HEK293T (cell line): ENCODE data around the gene CUEDC1.

Experiments used
- CTCF ChIA-PET: fragments of 350-600 bp; formaldehyde crosslinking; extraction: SDS; loops from one replicate; lab custom pipeline; 2021; ENCODE audit warnings: antibody characterized with exemption, inconsistent platforms; lab: Yijun Ruan, JAX
- POLR2A ChIA-PET: fragments of 350-600 bp; formaldehyde crosslinking; extraction: SDS; loops from one replicate; lab custom pipeline; 2020; ENCODE audit warnings: antibody characterized with exemption, inconsistent platforms; lab: Yijun Ruan, JAX
- DNase-seq: peaks from one replicate; pipeline ENCODE4 v3.0.0; 2012; ENCODE audit warnings: mixed read lengths; ENCODE audit errors: extremely low spot score
- ARNT ChIP-seq: fragments of 450-650 bp; IDR thresholded peaks from 2 replicates; pipeline ENCODE4 v1.6.1; 2017; ENCODE audit warnings: mild to moderate bottlenecking
- BHLHE40 ChIP-seq: fragments of 450-650 bp; IDR thresholded peaks from 2 replicates; pipeline ENCODE4 v1.6.1; 2016; ENCODE audit warnings: mild to moderate bottlenecking, moderate library complexity, borderline replicate concordance
- CTBP1 ChIP-seq: fragments of 450-650 bp; IDR thresholded peaks from 2 replicates; pipeline ENCODE4 v1.6.1; 2016; ENCODE audit warnings: borderline replicate concordance
- ELF4 ChIP-seq: fragments of 450-650 bp; IDR thresholded peaks from 2 replicates; pipeline ENCODE4 v1.6.1; 2017; ENCODE audit warnings: antibody characterized with exemption
- FOXA1 ChIP-seq: fragments of 450-650 bp; IDR thresholded peaks from 2 replicates; pipeline ENCODE4 v1.6.1; 2016; ENCODE audit warnings: mild to moderate bottlenecking
- FOXK2 ChIP-seq: fragments of 450-650 bp; IDR thresholded peaks from 2 replicates; pipeline ENCODE4 v1.6.1; 2016; ENCODE audit warnings: mild to moderate bottlenecking
- FOXM1 ChIP-seq: fragments of 450-650 bp; IDR thresholded peaks from 2 replicates; pipeline ENCODE4 v1.6.1; 2017; ENCODE audit warnings: mild to moderate bottlenecking, borderline replicate concordance
- HDGF ChIP-seq: fragments of 450-650 bp; IDR thresholded peaks from 2 replicates; pipeline ENCODE4 v1.6.1; 2017; ENCODE audit warnings: antibody characterized with exemption, borderline replicate concordance
- L3MBTL2 ChIP-seq: fragments of 450-650 bp; conservative IDR thresholded peaks from 2 replicates; pipeline ENCODE4 v1.6.1; 2016; ENCODE audit warnings: mild to moderate bottlenecking
- LEF1 ChIP-seq: fragments of 450-650 bp; IDR thresholded peaks from 2 replicates; pipeline ENCODE4 v1.6.1; 2017; ENCODE audit warnings: mild to moderate bottlenecking, borderline replicate concordance
- NFRKB ChIP-seq: fragments of 450-650 bp; IDR thresholded peaks from 2 replicates; pipeline ENCODE4 v1.6.1; 2016; ENCODE audit warnings: mild to moderate bottlenecking, moderate library complexity
- PKNOX1 ChIP-seq: fragments of 450-650 bp; IDR thresholded peaks from 2 replicates; pipeline ENCODE4 v1.6.1; 2016
- SP1 ChIP-seq: fragments of 450-650 bp; IDR thresholded peaks from 2 replicates; pipeline ENCODE4 v1.6.1; 2017
- SUZ12 ChIP-seq: fragments of 450-650 bp; IDR thresholded peaks from 2 replicates; pipeline ENCODE4 v1.6.1; 2016; ENCODE audit warnings: mild to moderate bottlenecking
- TARDBP ChIP-seq: fragments of 450-650 bp; IDR thresholded peaks from 2 replicates; pipeline ENCODE4 v1.6.1; 2016
- ZNF384 ChIP-seq: fragments of 450-650 bp; IDR thresholded peaks from 2 replicates; pipeline ENCODE4 v1.6.1; 2016

Gene CUEDC1

GRCh38 chr17:57887161-57887560, 68.1 kb downstream of the CUEDC1 start:
- POLR2A ChIA-PET: no interaction called here
- DNase-seq: no peak
- CTCF ChIA-PET: interaction anchor here (0.6 to 0.7 kb wide), 2 partner anchors 66 to 186 kb away, joined by 3 to 4 read pairs; no protein-coding TSS in a partner anchor
- TF ChIP-seq SP1 (no peak), HDGF (no peak), FOXM1 (no peak), NFRKB (no peak), FOXA1 (no peak), LEF1 (no peak), SUZ12 (no peak), PKNOX1 (no peak), CTBP1 (no peak)

GRCh38 chr17:57886020-57886419, 69.2 kb downstream of the CUEDC1 start:
- ChIA-PET CTCF (no interaction called here), POLR2A (no interaction called here)
- DNase-seq: no peak
- no peak for TF ChIP-seq SP1
- no peak for TF ChIP-seq FOXM1
- TF ChIP-seq SUZ12: no peak
- no peak for TF ChIP-seq ARNT
- TF ChIP-seq LEF1: no peak
- TF ChIP-seq L3MBTL2: no peak
- TF ChIP-seq FOXA1: no peak
- no peak for TF ChIP-seq CTBP1
- TF ChIP-seq PKNOX1: no peak
- TF ChIP-seq ZNF384: no peak

- CTCF ChIA-PET: no interaction called here
- TF ChIP-seq SP1 (no peak), L3MBTL2 (no peak), ARNT (no peak), LEF1 (no peak), FOXK2 (no peak), FOXM1 (no peak), FOXA1 (no peak), CTBP1 (no peak), SUZ12 (no peak)
- POLR2A ChIA-PET: no interaction called here
- no peak for DNase-seq
These were observed 69.9 kb downstream of the CUEDC1 start for GRCh38 chr17:57885148-57885915.

- TF ChIP-seq HDGF (no peak), BHLHE40 (no peak), NFRKB (no peak), CTBP1 (no peak), TARDBP (no peak), FOXM1 (no peak), PKNOX1 (no peak), L3MBTL2 (no peak), SUZ12 (no peak), ARNT (no peak), ZNF384 (no peak), FOXK2 (no peak), FOXA1 (no peak), SP1 (no peak), ELF4 (no peak), LEF1 (no peak)
- ChIA-PET POLR2A (interaction anchor here (1.6 kb wide), 1 partner anchor 115 kb away, joined by 4 read pairs; no protein-coding TSS in a partner anchor), CTCF (interaction anchor here (0.7 kb wide), 1 partner anchor 113 kb away, joined by 4 read pairs; no protein-coding TSS in a partner anchor)
- no peak for DNase-seq
These were observed 73.3 kb downstream of the CUEDC1 start for GRCh38 chr17:57881783-57882351.

- no peak for DNase-seq
- POLR2A ChIA-PET: interaction anchor here (1.6 kb wide), 1 partner anchor 116 kb away, joined by 4 read pairs; no protein-coding TSS in a partner anchor
- no peak for TF ChIP-seq NFRKB
- TF ChIP-seq SUZ12: no peak
- no peak for TF ChIP-seq FOXA1
- no peak for TF ChIP-seq SP1
- TF ChIP-seq PKNOX1: no peak
- TF ChIP-seq HDGF: no peak
- TF ChIP-seq TARDBP: no peak
- no peak for TF ChIP-seq FOXM1
- TF ChIP-seq L3MBTL2: no peak
- no peak for TF ChIP-seq FOXK2
- CTCF ChIA-PET: no interaction called here
These were observed 74.1 kb downstream of the CUEDC1 start for GRCh38 chr17:57881143-57881542.
